Measurements from ENCODE around the gene GARIN3.

DNA sequence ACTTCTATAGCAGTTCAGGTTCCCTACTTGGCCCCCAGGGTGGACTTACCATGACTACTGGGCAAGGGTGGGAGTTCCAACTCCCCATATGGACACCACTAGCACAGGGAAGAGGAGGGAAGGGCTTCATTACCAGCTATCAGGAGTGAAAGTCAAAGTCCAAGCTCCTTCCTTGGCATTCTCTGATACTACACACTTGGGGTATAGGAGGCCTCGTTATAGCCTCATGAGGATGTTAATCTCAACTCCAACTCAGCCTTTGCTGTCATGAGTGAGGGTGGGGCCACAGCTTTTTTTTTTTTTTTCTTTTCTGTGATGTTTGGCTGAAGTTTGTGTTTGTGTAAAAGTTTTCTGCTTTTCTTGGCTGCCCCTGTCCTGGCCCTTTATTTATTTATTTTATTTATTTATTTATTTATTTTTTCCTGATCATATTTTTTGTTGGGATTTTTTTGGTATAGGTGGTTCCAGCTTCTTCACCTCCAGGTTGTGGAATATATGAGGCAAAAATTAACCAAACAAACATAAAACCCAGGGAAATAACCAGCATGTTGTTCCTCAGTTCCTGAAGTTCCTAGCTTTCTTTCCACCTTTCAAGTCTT, 8.7 kb downstream of the GARIN3 start:
- TF ChIP-seq CTCF (IDR thresholded peaks at IDR 0.05; ENCODE audit: insufficient read depth, low read length) (no peak), REST (IDR thresholded peaks at IDR 0.05; ENCODE audit: insufficient replicate concordance, low read depth) (no peak), GABPA (IDR thresholded peaks at IDR 0.05; ENCODE audit: low read depth) (no peak)
